CD4-positive, alpha-beta T cell (primary cell): Measurements from ENCODE around the gene TOPAZ1. TPM values are rescaled to one million over a fixed set of nuclear protein-coding genes. Genes with fewer than 3 reads are reported as not detected.
A peak's percentile ranks its signal among the peaks of the same experiment; 100 is the strongest.

Source experiments
- ATAC-seq: fragments of 200-7000 bp; cut with Tn5 transposase; one replicate; pipeline ENCODE4 v1.10.0; 2022; ENCODE audit warnings: mild to moderate bottlenecking; ENCODE audit not compliant: poor library complexity
- CTCF ChIA-PET: fragments of 350-600 bp; sonication (Branson Sonifier 250); formaldehyde crosslinking; loops from one replicate; lab custom pipeline; 2021; ENCODE audit warnings: antibody characterized with exemption, inconsistent platforms; lab: Charles Lee
- POLR2A ChIA-PET: fragments of 350-600 bp; sonication (Branson Sonifier 250); formaldehyde crosslinking; loops from one replicate; lab custom pipeline; 2021; ENCODE audit warnings: antibody characterized with exemption, inconsistent platforms; lab: Charles Lee
- DNase-seq, 14 experiments: peaks; one replicate each; pipeline ENCODE4 v3.0.0-alpha.2; 2013 to 2020; ENCODE audit warnings: mixed read lengths in 2 of 14
- H3K27ac ChIP-seq, 2 donors: one replicate each; pipeline versions ENCODE4 v1.5.1 to v1.7.0; 2013; ENCODE audit warnings: low read length in 2 of 2, low read depth in 1 of 2, mild to moderate bottlenecking in 1 of 2
- H3K27me3 ChIP-seq, 2 experiments: 1 replicate in 1 of 2; 2 replicates in 1 of 2; pipeline versions ENCODE4 v1.6.1 to v1.7.0; 2013; ENCODE audit warnings: low read length in 2 of 2, control low read depth in 1 of 2, mild to moderate bottlenecking in 1 of 2, moderate library complexity in 1 of 2; ENCODE audit not compliant: insufficient read depth in 2 of 2, control insufficient read depth in 1 of 2
- H3K36me3 ChIP-seq: one replicate; pipeline ENCODE4 v1.6.1; 2013; ENCODE audit warnings: low read length, control low read depth; ENCODE audit not compliant: insufficient read depth
- H3K4me1 ChIP-seq: one replicate; pipeline ENCODE4 v1.6.1; 2013; ENCODE audit warnings: low read length, control low read depth; ENCODE audit not compliant: insufficient read depth
- H3K4me3 ChIP-seq: one replicate; pipeline ENCODE4 v1.5.1; 2013; ENCODE audit warnings: mild to moderate bottlenecking, low read length, moderate library complexity
- H3K9me3 ChIP-seq, 2 experiments: 1 replicate in 1 of 2; 2 replicates in 1 of 2; pipeline versions ENCODE4 v1.6.1 to v1.7.0; 2013; ENCODE audit warnings: low read length in 2 of 2, mild to moderate bottlenecking in 2 of 2, control low read depth in 1 of 2, moderate library complexity in 1 of 2; ENCODE audit not compliant: control insufficient read depth in 1 of 2, insufficient read depth in 1 of 2
- H3K27ac Mint-ChIP-seq: one replicate; pipeline ENCODE4 v1.8.0; 2020; ENCODE audit warnings: mixed read lengths
- H3K27me3 Mint-ChIP-seq: one replicate; pipeline ENCODE4 v1.8.0; 2021; ENCODE audit warnings: mixed read lengths
- H3K36me3 Mint-ChIP-seq: one replicate; pipeline ENCODE4 v1.8.0; 2021; ENCODE audit warnings: low read depth, mixed read lengths
- H3K4me1 Mint-ChIP-seq: one replicate; pipeline ENCODE4 v1.8.0; 2021; ENCODE audit warnings: low read depth, mixed read lengths
- H3K4me3 Mint-ChIP-seq: one replicate; pipeline ENCODE4 v1.8.0; 2020; ENCODE audit warnings: mild to moderate bottlenecking, mixed read lengths
- H3K9me3 Mint-ChIP-seq: one replicate; pipeline ENCODE4 v1.8.0; 2020; ENCODE audit warnings: mixed read lengths
- intact Hi-C, 2 experiments: fragments of 100-400 bp; cut with DNase I in 1 of 2; cut with micrococcal nuclease in 1 of 2; formaldehyde crosslinking; loops; one replicate each; pipeline versions ENCODE4 v1.15.1 to v1.9.0; 2023 to 2025; cut with DNase I, micrococcal nuclease
- total RNA-seq, 174 experiments: library from RNA in 2 of 174; stranded (reverse) in 2 of 174; gene quantifications; one replicate each; pipeline ENCODE4 v1.2.3 and lab custom pipeline; 2021 to 2026
- TF ChIP-seq, protein P1 (sequence below): fragments of 200-600 bp; IDR thresholded peaks from one replicate; pipeline ENCODE4 v1.8.0; 2022; ENCODE audit warnings: antibody characterized with exemption, mild to moderate bottlenecking

Gene TOPAZ1
- total RNA-seq, 2 experiments from 2014 or later = not detected

DNA sequence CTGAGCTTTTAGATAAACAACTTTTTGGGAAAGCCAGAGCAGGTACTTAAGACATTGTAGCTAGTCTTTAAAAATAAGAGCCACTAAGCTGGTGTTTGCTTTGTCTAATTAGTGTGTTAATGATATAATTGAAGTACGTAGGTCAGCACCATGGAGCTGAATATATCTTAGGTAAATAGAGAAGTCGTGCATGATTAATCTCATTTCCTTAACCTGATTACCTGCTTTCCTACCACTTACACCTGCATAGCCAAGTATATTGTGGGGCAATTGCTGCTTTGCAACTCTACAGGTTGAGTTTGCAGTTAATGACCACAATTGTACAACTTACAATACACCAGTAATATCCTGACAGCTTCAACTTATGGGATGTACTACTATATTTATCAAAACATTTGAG is 17.6 kb upstream of the TOPAZ1 start:
- H3K27ac ChIP-seq = no peak overlapping the region
- Mint-ChIP-seq H3K4me1 (peaks cover 9% of the 10 kb centered on the region), H3K27me3 (peaks cover 51% of the 10 kb centered on the region), H3K4me3 (no peak overlapping the region), H3K27ac (no peak overlapping the region), H3K36me3 (no peaks in the 10 kb centered on the region), H3K9me3 (peaks cover 2% of the 10 kb centered on the region)
- no peaks in the 10 kb centered on the region for H3K9me3 ChIP-seq
- no peaks in the 10 kb centered on the region for H3K4me1 ChIP-seq
- ATAC-seq (no peak), DNase-seq (no peak)
- H3K27me3 ChIP-seq = peaks cover 8 to 16% of the 10 kb centered on the region in 2 experiments
- no peak overlapping the region for H3K4me3 ChIP-seq
- TF ChIP-seq, protein P1, sequence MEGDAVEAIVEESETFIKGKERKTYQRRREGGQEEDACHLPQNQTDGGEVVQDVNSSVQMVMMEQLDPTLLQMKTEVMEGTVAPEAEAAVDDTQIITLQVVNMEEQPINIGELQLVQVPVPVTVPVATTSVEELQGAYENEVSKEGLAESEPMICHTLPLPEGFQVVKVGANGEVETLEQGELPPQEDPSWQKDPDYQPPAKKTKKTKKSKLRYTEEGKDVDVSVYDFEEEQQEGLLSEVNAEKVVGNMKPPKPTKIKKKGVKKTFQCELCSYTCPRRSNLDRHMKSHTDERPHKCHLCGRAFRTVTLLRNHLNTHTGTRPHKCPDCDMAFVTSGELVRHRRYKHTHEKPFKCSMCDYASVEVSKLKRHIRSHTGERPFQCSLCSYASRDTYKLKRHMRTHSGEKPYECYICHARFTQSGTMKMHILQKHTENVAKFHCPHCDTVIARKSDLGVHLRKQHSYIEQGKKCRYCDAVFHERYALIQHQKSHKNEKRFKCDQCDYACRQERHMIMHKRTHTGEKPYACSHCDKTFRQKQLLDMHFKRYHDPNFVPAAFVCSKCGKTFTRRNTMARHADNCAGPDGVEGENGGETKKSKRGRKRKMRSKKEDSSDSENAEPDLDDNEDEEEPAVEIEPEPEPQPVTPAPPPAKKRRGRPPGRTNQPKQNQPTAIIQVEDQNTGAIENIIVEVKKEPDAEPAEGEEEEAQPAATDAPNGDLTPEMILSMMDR = no peak
- H3K36me3 ChIP-seq = no peaks in the 10 kb centered on the region
- intact Hi-C loops = no loop called here
- ChIA-PET POLR2A (no interaction called here), CTCF (no interaction called here)

DNA sequence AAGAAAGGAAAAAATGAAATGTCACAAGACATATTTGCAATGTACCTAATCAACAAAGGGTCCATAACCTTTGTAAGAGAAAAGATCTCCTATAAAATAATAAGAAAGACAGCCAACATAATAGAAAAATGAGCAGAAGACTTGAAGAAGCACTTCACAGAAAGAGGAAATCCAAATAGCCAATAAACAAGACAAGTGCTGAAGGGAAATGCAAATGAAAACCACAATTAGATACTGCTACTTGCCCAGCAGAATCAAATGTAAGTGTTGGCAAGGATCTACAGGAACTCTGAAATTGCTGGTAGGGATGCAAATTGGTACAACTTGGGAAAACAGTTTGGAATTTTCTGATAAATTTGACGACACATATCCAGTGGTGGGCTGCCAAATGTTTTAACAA is 15.1 kb upstream of the TOPAZ1 start:
- intact Hi-C loops = no loop called here
- Mint-ChIP-seq H3K27me3 (peaks cover 40% of the 10 kb centered on the region), H3K4me3 (no peak overlapping the region), H3K4me1 (peaks cover 9% of the 10 kb centered on the region), H3K27ac (no peak overlapping the region), H3K9me3 (no peaks in the 10 kb centered on the region), H3K36me3 (no peaks in the 10 kb centered on the region)
- Histone ChIP-seq H3K27ac (no peak overlapping the region), H3K4me3 (no peak overlapping the region), H3K4me1 (no peaks in the 10 kb centered on the region), H3K27me3 (peaks cover 3 to 16% of the 10 kb centered on the region in 2 experiments), H3K36me3 (no peaks in the 10 kb centered on the region), H3K9me3 (no peaks in the 10 kb centered on the region)
- TF ChIP-seq, protein P1 = no peak
- ChIA-PET POLR2A (no interaction called here), CTCF (no interaction called here)
- DNase-seq = no peak
- ATAC-seq = no peak

DNA sequence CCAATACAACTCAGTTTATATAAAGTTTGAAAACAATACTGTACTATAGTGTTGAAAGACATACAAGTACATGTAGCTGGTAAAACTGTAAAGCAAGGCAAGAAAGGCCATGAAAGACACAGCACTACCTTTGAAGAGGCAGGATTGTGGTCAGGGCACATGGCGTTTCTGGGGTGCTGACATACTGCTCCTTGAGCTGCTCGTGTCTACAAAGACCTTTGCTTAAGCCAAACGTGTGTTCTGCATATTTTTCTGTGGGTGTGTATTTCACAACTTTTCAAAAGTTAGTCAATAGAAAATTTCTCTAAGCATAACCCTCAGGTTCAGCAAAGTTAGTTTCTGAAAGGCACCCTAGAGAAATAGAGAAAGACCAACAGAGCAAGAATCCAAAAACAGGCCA is 14.1 kb upstream of the TOPAZ1 start:
- peaks cover 14% of the 10 kb centered on the region for H3K4me1 Mint-ChIP-seq
- H3K9me3 Mint-ChIP-seq = no peaks in the 10 kb centered on the region

More for the DNA sequence above, 14.1 kb upstream of the TOPAZ1 start:
- H3K4me3 Mint-ChIP-seq = no peak overlapping the region
- no peaks in the 10 kb centered on the region for H3K9me3 ChIP-seq
- H3K4me1 ChIP-seq = no peaks in the 10 kb centered on the region
- ChIA-PET POLR2A (no interaction called here), CTCF (no interaction called here)
- H3K27me3 Mint-ChIP-seq = peaks cover 33% of the 10 kb centered on the region
- intact Hi-C loops = no loop called here
- TF ChIP-seq, protein P1 = no peak
- no peak overlapping the region for H3K27ac ChIP-seq
- ATAC-seq (no peak), DNase-seq (peak in 1 of 14 experiments; percentile 9)
- no peak overlapping the region for H3K27ac Mint-ChIP-seq
- no peaks in the 10 kb centered on the region for H3K36me3 ChIP-seq
- H3K27me3 ChIP-seq = peaks cover 0 to 16% of the 10 kb centered on the region in 2 experiments
- no peak overlapping the region for H3K4me3 ChIP-seq
- no peaks in the 10 kb centered on the region for H3K36me3 Mint-ChIP-seq
